HEK293 (cell line): ENCODE data around the gene F2RL3.

ENCODE experiments used
- ATF2 ChIP-seq: fragments of 450-650 bp; formaldehyde crosslinking; IDR thresholded peaks from 2 replicates; pipeline ENCODE4 v1.5.1; 2016; ENCODE audit warnings: missing biosample characterization, missing genetic modification characterization, low read depth
- BCL11A ChIP-seq: fragments of 450-650 bp; formaldehyde crosslinking; IDR thresholded peaks from 2 replicates; pipeline ENCODE4 v1.5.1; 2016; ENCODE audit warnings: low read depth, missing biosample characterization, missing genetic modification characterization
- CTCF ChIP-seq: fragments of 450-650 bp; formaldehyde crosslinking; IDR thresholded peaks from 2 replicates; pipeline ENCODE4 v1.5.1; 2016; ENCODE audit warnings: missing biosample characterization, missing genetic modification characterization
- KLF10 ChIP-seq: fragments of 450-650 bp; IDR thresholded peaks from 2 replicates; pipeline ENCODE4 v1.5.1; 2018; ENCODE audit warnings: missing biosample characterization, mild to moderate bottlenecking, missing genetic modification characterization
- MYNN ChIP-seq: fragments of 450-650 bp; formaldehyde crosslinking; IDR thresholded peaks from 2 replicates; pipeline ENCODE4 v1.5.1; 2016; ENCODE audit warnings: missing biosample characterization, missing genetic modification characterization, borderline replicate concordance
- REST ChIP-seq: fragments of 450-650 bp; formaldehyde crosslinking; IDR thresholded peaks from 2 replicates; pipeline ENCODE4 v1.5.1; 2016; ENCODE audit warnings: missing biosample characterization, missing genetic modification characterization
- ZBTB1 ChIP-seq: fragments of 450-650 bp; formaldehyde crosslinking; IDR thresholded peaks from 2 replicates; pipeline ENCODE4 v1.5.1; 2016; ENCODE audit warnings: missing biosample characterization, missing genetic modification characterization
- ZNF112 ChIP-seq: fragments of 450-650 bp; formaldehyde crosslinking; IDR thresholded peaks from 2 replicates; pipeline ENCODE4 v1.5.0; 2017; ENCODE audit warnings: missing biosample characterization, missing genetic modification characterization
- ZNF202 ChIP-seq: fragments of 450-650 bp; formaldehyde crosslinking; IDR thresholded peaks from 2 replicates; pipeline ENCODE4 v1.5.1; 2016; ENCODE audit warnings: missing biosample characterization, missing genetic modification characterization, borderline replicate concordance
- ZNF23 ChIP-seq: fragments of 450-650 bp; formaldehyde crosslinking; IDR thresholded peaks from 2 replicates; pipeline ENCODE4 v1.5.1; 2016; ENCODE audit warnings: missing biosample characterization, missing genetic modification characterization, borderline replicate concordance
- ZNF280D ChIP-seq: fragments of 450-650 bp; formaldehyde crosslinking; IDR thresholded peaks from 2 replicates; pipeline ENCODE4 v1.5.1; 2016; ENCODE audit warnings: missing biosample characterization, missing genetic modification characterization
- ZNF621 ChIP-seq: fragments of 450-650 bp; formaldehyde crosslinking; IDR thresholded peaks from 2 replicates; pipeline ENCODE4 v1.5.1; 2017; ENCODE audit warnings: missing biosample characterization, missing genetic modification characterization
- ZNF629 ChIP-seq: fragments of 450-650 bp; formaldehyde crosslinking; IDR thresholded peaks from 2 replicates; pipeline ENCODE4 v1.5.1; 2017; ENCODE audit warnings: missing biosample characterization, missing genetic modification characterization
- ZNF76 ChIP-seq: fragments of 450-650 bp; formaldehyde crosslinking; IDR thresholded peaks from 2 replicates; pipeline ENCODE4; 2016; ENCODE audit warnings: low read depth, missing biosample characterization, missing genetic modification characterization, borderline replicate concordance

- TF ChIP-seq BCL11A (tag by site-specific recombination) (no peak), KLF10 (tag by site-specific recombination) (no peak), ZNF202 (tag by site-specific recombination) (no peak), CTCF (tag by site-specific recombination) (no peak), REST (tag by site-specific recombination) (no peak), ZNF621 (no peak), ATF2 (tag by site-specific recombination) (no peak), ZNF23 (tag by site-specific recombination) (no peak), ZNF112 (tag by site-specific recombination) (no peak), ZNF76 (no peak), ZBTB1 (tag by site-specific recombination) (no peak), MYNN (tag by site-specific recombination) (no peak), ZNF280D (tag by site-specific recombination) (no peak), ZNF629 (no peak)
These were observed 9.7 kb downstream of the F2RL3 start for GRCh38 chr19:16898361-16899015.
